Measurements from ENCODE around the gene OCA2.

Gene OCA2

GRCh38 chr15:27705056-27705455, 394.1 kb downstream of the OCA2 start:
- no peak for DNase-seq
